Fibroblast of lung (primary cell): ENCODE measurements around the gene ZNF664.

ENCODE experiments used
- CTCF ChIP-seq, 2 donors: IDR thresholded peaks in 1 of 2; conservative IDR thresholded peaks in 1 of 2; 1 replicate in 1 of 2; 2 replicates in 1 of 2; pipeline ENCODE4 v1.5.1; 2011 to 2012; ENCODE audit warnings: low read length in 2 of 2, control low read depth in 1 of 2, inconsistent platforms in 1 of 2, low read depth in 1 of 2, mild to moderate bottlenecking in 1 of 2
- EZH2 ChIP-seq: IDR thresholded peaks from 2 replicates; pipeline ENCODE4 v1.5.1; 2012; ENCODE audit warnings: low read length, control low read depth, mild to moderate bottlenecking; ENCODE audit errors: missing control alignments

DNA sequence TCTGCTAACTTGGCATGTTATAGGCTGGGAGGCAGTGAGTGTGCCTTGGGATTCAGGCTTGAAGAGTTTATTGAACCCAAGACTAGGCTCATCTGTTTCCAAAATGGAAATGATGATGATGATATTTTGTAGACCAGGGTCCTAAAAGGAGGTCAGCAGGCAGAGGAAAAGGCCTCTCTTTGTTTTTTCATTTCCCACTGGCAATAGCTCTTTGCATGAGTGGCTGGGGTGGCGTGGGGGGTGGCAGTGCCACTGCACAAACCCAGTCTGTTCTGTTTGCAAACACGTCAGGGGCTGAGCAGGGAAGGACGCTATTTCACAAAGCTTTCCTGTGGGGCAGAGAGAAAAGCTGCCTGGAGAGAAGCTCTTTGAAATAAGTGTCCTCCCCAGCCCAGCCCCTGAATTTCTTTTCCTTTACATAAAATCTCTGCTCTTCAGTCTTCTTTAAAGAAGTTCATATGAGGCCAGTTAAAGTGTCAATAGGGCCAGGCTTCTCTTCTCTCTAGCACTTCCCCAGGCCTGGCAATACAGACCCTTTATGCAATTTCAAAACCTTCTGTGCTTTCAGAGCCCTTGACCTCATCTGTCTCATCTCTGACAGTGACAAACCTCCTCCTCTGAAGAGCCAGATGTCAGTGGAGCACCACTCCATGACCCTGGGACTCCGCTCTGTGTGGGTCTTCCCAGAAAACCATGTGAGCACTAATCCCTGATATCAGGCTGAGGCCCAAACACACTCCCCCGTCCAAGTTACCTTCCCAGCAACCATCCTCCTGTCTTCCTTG is 72.8 kb downstream of the ZNF664 start:
- TF ChIP-seq CTCF (conservative IDR thresholded peaks at IDR 0.05 in 1 of 2, IDR thresholded peaks at IDR 0.05 in 1 of 2; ENCODE audit: low read depth in 1 of 2, low read length in 2 of 2) (no peak), EZH2 (no peak)
